BE2C (cell line): ENCODE data around the gene PPP5C.

Experiments used
- DNase-seq: peaks from one replicate; pipeline ENCODE4 v3.0.0-alpha.2; 2020
- H3K27me3 ChIP-seq: fragments of 250-450 bp; sonication (Bioruptor Pico); 2 replicates; pipeline ENCODE4 v1.5.1; 2020; ENCODE audit warnings: mild to moderate bottlenecking
- H3K36me3 ChIP-seq: fragments of 250-450 bp; sonication (Bioruptor Pico); 2 replicates; pipeline ENCODE4 v1.5.1; 2020; ENCODE audit warnings: mild to moderate bottlenecking
- H3K4me1 ChIP-seq: fragments of 250-450 bp; sonication (Bioruptor Pico); 2 replicates; pipeline ENCODE4 v1.5.1; 2020
- H3K4me3 ChIP-seq: 2 replicates; pipeline ENCODE4 v1.5.1; 2011; ENCODE audit warnings: low read depth, low read length
- H3K9me3 ChIP-seq: fragments of 250-450 bp; sonication (Bioruptor Pico); 2 replicates; pipeline ENCODE4 v1.5.1; 2020
- CTCF ChIP-seq: IDR thresholded peaks from 2 replicates; pipeline ENCODE4 v1.5.1; 2012; ENCODE audit warnings: mild to moderate bottlenecking, low read depth, low read length

PPP5C gene

DNA sequence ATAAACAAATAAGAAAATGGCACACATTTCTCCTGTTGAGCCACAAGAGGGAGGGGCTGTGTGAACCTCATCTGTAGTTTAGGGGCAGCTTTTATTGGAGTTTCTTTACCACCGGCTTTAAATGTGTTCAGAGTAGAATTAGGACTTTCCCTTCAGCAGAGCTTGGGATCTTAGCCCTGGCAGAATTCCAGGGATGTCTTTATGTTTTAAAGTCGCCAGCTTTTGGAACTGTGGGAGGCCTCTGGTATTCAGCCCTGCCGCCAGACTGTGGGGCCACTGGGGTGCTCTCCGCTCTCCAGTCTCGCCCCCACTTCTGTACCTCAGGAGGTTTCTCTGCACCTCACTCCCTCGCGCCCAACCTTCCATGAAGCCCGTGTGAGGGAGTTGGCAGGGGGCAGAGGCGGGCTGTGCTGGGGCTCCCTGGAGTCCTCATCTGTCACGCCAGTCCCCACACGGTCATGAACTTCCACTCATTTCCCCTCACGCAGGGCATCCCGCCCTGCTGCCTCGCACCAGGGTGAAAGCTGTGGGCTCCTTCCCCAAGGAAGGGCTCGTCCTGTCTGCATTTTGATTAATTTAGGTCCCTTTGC lies 35.0 kb downstream of the PPP5C start:
- no peak for TF ChIP-seq CTCF
- Histone ChIP-seq H3K4me3 (no peak overlapping the region), H3K27me3 (no peaks in the 10 kb centered on the region), H3K4me1 (no peaks in the 10 kb centered on the region), H3K9me3 (no peaks in the 10 kb centered on the region), H3K36me3 (peaks cover 84% of the 10 kb centered on the region)
- no peak for DNase-seq

DNA sequence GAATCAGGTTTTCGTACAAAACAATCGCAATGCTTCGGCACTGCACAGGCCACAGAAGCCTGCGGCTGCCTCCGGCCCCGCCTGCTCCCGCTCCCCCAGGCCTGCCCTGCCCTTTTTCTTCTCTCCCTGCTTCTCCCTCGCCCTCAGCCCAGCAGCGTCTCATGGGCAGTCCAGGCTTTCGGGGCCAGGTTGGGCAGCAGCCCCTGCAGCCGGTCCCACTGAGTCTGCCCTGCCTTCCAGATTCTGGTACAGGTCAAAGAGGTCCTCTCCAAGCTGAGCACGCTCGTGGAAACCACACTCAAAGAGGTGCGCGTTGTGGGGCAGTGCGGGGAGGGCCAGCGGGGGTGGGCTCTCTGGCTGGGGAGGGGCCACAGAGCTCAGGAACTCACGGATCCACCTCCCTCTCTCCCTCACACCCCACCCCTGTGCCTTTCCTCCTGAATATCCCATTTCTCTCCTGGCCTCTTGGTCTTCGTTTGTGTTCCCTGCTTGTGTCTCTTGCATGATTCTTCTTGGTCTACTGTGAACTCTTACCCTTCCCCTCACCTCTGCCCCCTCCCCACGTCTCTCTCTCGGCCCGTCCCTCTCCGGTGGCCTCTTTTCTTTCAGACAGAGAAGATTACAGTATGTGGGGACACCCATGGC lies 36.4 kb downstream of the PPP5C start:
- Histone ChIP-seq H3K9me3 (no peaks in the 10 kb centered on the region), H3K27me3 (no peaks in the 10 kb centered on the region), H3K4me1 (no peaks in the 10 kb centered on the region), H3K36me3 (peaks cover 85% of the 10 kb centered on the region), H3K4me3 (no peak overlapping the region)
- TF ChIP-seq CTCF, result no peak
- no peak for DNase-seq

DNA sequence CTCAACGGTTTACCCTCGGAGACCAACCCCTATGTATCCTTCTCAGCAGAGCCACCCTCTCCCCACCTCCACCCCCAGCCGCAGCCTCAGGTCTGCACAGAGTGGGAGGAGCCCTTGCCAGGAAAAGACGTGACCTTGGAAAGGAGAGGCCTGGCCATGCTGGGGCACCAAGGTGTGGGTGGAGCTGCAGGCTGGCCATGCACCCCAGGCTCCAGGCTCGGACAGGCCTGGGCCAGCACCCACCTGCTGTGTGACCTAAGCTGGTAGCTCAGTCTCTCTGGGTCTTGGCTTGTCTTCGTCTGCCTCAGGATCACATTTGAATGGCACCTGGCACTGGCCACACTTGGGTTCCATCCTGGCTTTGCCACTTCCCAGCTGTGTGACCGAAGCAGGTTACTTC lies 37.0 kb downstream of the PPP5C start:
- no peaks in the 10 kb centered on the region for H3K9me3 ChIP-seq
- no peak for DNase-seq
- H3K4me1 ChIP-seq, result no peaks in the 10 kb centered on the region
- no peak overlapping the region for H3K4me3 ChIP-seq
- TF ChIP-seq CTCF, result no peak
- no peaks in the 10 kb centered on the region for H3K27me3 ChIP-seq
- H3K36me3 ChIP-seq, result peaks cover 85% of the 10 kb centered on the region

DNA sequence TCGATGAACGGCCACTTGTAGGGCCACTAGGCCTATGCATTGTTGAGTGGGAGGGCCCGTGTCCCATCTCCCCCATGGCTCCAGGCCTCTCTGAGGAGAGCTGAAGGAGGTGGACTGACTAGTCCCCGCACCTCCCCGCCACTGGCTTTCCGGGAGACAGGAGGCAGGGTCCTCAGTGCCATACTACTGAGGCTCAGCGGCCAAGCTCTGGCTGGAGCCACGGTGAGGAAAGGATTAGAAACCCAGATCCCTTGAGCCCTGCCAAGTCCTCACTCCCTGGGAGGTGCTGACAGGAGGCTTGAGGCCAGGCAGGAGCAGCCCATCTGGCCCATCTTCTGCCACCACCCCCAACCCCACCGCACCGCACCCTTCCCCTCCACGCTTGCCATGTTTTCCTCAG lies 37.5 kb downstream of the PPP5C start:
- Histone ChIP-seq H3K4me1 (no peaks in the 10 kb centered on the region), H3K27me3 (no peaks in the 10 kb centered on the region), H3K4me3 (no peak overlapping the region), H3K36me3 (peaks cover 85% of the 10 kb centered on the region), H3K9me3 (no peaks in the 10 kb centered on the region)
- no peak for DNase-seq
- no peak for TF ChIP-seq CTCF

DNA sequence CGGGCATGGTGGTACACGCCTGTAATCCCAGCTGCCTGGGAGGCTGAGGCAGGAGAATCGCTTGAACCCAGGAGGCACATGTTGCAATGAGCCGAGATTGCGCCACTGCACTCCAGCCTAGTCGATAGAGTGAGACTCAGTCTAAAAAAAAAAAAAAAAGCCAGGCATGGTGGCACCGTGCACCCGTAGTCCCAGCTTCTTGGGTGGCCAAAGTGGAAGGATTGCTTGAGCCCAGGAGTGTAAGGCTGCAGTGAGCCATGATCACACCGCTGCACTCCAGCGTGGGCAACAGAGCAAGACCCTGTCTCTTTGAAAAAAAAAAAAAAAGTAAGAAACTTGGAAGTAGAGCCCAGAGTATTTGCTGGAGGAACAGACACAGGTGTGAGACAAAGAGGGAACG lies 38.7 kb downstream of the PPP5C start:
- Histone ChIP-seq H3K27me3 (no peaks in the 10 kb centered on the region), H3K36me3 (peaks cover 84% of the 10 kb centered on the region), H3K9me3 (no peaks in the 10 kb centered on the region), H3K4me1 (no peaks in the 10 kb centered on the region), H3K4me3 (no peak overlapping the region)
- DNase-seq, result no peak
- no peak for TF ChIP-seq CTCF

DNA sequence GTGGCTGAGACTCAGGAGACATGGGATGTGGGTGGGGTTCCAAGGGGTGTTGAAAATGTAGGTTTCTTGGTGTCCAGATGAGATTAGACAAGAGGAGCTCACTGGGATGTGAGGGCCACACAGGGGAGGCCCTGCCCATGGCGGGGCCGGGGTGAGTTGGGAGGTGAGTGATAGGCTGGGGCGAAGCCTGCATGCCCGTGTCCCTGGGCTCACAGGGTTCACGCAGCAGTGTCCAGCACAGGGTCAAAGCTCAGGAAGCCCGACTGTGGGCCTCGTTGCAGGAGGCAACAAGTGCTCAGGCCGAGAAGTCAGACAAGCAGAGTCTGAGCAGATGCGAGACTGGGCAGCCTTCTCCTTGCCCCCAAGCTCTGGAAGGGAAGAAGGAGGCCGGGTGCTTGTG lies 39.3 kb downstream of the PPP5C start:
- H3K27me3 ChIP-seq, result no peaks in the 10 kb centered on the region
- H3K4me3 ChIP-seq, result no peak overlapping the region
- TF ChIP-seq CTCF, result no peak
- H3K4me1 ChIP-seq, result no peaks in the 10 kb centered on the region
- no peaks in the 10 kb centered on the region for H3K9me3 ChIP-seq
- no peak for DNase-seq
- peaks cover 84% of the 10 kb centered on the region for H3K36me3 ChIP-seq
